Breast epithelium (tissue), 4 donors: ENCODE data around the gene ENTPD2. TPM values are rescaled to one million over a fixed set of nuclear protein-coding genes. Genes with fewer than 3 reads are reported as not detected.

Source experiments
- DNase-seq, 2 donors: peaks; one replicate each; pipeline ENCODE4 v3.0.0-alpha.2; 2019; ENCODE audit warnings: low spot score in 2 of 2
- H3K27ac ChIP-seq, 2 donors: fragments of 200-600 bp; sonication (generic) in 1 of 2; one replicate each; pipeline ENCODE4 v1.5.1; 2016 to 2019; ENCODE audit warnings: mild to moderate bottlenecking in 1 of 2
- H3K27me3 ChIP-seq, 2 donors: fragments of 200-600 bp; sonication (generic) in 1 of 2; one replicate each; pipeline versions ENCODE4 v1.5.1 to v1.6.0; 2017 to 2019; ENCODE audit warnings: control low read depth in 1 of 2, mild to moderate bottlenecking in 1 of 2
- H3K36me3 ChIP-seq: fragments of 200-600 bp; one replicate; pipeline ENCODE4 v1.5.1; 2019
- H3K4me1 ChIP-seq, 2 donors: fragments of 200-600 bp; sonication (generic); one replicate each; pipeline ENCODE4 v1.5.1; 2016 to 2019; ENCODE audit warnings: control low read depth in 1 of 2
- H3K4me3 ChIP-seq, 3 donors: fragments of 200-600 bp; sonication (generic); 1 replicate in 2 of 3; 2 replicates in 1 of 3; pipeline ENCODE4 v1.5.1; 2016 to 2019; ENCODE audit warnings: mild to moderate bottlenecking in 3 of 3, moderate library complexity in 2 of 3
- H3K9me3 ChIP-seq, 2 donors: fragments of 200-600 bp; sonication (generic) in 1 of 2; one replicate each; pipeline ENCODE4 v1.5.1; 2016 to 2019; ENCODE audit warnings: control low read depth in 1 of 2
- POLR2A ChIP-seq: fragments of 450-650 bp; IDR thresholded peaks from one replicate; pipeline ENCODE4 v1.6.1; 2016; ENCODE audit warnings: antibody characterized with exemption, mild to moderate bottlenecking, moderate library complexity
- POLR2AphosphoS5 ChIP-seq, 3 donors: sonication (generic); formaldehyde crosslinking; IDR thresholded peaks; one replicate each; pipeline ENCODE4 v1.6.1; 2017; ENCODE audit warnings: antibody characterized with exemption in 3 of 3
- intact Hi-C: fragments of 100-400 bp; cut with DNase I; formaldehyde crosslinking; loops from one replicate; pipeline ENCODE4 v1.15.1; 2023; ENCODE audit warnings: low total_unique reads
- total RNA-seq, 3 donors: library from RNA; depleted of rRNA; stranded (reverse); fragments of >200 nt; gene quantifications; one replicate each; pipeline ENCODE4 v1.1.0, GENCODE V29; 2016
- TF ChIP-seq, protein P1 (sequence below), 3 donors: fragments of 450-650 bp; IDR thresholded peaks; one replicate each; pipeline ENCODE4 v1.5.1; 2016 to 2017; ENCODE audit warnings: antibody characterized with exemption in 3 of 3, mild to moderate bottlenecking in 3 of 3, moderate library complexity in 3 of 3

Gene ENTPD2
- total RNA-seq, 3 donors from 2014 or later, result 0.16 to 6.7 (median 3.6) TPM

DNA sequence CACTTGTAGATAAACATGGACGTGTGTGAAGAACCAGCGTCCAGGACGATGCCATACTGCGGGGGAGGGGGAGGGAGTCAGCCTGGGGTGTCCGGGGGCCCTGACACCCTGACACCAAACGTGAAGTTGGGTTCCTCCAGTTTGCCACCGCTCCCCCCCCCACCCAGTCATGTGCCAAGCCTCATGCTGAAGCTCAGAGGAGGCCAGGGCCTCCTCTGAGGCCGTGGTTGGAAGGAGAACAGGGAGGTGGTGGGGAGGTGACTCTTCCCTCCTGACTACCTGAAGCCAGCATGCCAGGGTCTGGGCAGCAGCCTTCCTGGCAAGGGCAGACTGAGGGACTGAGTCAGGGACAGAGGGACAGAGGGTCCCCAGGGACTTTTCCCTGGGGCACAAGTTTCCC lies 1.6 kb downstream of the ENTPD2 start:
- peaks cover 14 to 18% of the 10 kb centered on the region in 2 donors for H3K4me1 ChIP-seq
- no peak overlapping the region for H3K27ac ChIP-seq
- no peaks in the 10 kb centered on the region for H3K36me3 ChIP-seq
- H3K9me3 ChIP-seq, result no peaks in the 10 kb centered on the region
- no peak for DNase-seq
- intact Hi-C loops, result no loop called here
- no peak for TF ChIP-seq POLR2AphosphoS5 (IDR thresholded peaks at IDR 0.05)
- TF ChIP-seq POLR2A, result no peak
- TF ChIP-seq, protein P1, sequence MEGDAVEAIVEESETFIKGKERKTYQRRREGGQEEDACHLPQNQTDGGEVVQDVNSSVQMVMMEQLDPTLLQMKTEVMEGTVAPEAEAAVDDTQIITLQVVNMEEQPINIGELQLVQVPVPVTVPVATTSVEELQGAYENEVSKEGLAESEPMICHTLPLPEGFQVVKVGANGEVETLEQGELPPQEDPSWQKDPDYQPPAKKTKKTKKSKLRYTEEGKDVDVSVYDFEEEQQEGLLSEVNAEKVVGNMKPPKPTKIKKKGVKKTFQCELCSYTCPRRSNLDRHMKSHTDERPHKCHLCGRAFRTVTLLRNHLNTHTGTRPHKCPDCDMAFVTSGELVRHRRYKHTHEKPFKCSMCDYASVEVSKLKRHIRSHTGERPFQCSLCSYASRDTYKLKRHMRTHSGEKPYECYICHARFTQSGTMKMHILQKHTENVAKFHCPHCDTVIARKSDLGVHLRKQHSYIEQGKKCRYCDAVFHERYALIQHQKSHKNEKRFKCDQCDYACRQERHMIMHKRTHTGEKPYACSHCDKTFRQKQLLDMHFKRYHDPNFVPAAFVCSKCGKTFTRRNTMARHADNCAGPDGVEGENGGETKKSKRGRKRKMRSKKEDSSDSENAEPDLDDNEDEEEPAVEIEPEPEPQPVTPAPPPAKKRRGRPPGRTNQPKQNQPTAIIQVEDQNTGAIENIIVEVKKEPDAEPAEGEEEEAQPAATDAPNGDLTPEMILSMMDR (IDR thresholded peaks at IDR 0.05), result no peak
- peaks cover 5 to 19% of the 10 kb centered on the region in 2 donors for H3K27me3 ChIP-seq
- no peak overlapping the region for H3K4me3 ChIP-seq

DNA sequence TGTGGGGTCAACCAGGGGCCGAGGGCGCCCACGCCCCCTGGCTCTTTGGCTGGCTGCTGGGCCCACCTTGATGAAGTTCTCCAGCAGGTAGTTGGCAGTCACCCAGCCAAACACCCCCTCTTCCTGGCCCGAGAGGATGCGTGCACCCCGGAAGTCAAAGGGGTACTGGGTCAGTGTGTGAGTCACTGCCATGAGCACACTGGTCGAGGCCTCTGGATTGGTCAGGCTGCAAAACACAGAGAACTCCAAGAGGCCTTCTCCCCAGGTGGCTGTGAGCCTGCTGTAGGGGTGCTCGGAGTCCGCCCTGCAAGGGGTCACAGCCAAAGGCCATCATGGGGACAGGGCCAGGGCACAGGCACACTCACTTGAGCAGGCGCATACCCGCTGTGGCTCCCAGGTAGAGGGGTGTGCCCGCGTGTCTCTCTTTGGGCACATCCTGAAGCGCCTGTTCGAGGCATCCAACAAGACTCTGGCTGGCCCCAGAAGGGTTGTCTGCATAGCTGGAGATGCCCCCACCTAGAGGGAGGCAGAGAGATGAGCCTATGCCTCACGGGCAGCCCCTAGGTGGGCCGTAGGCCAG lies 2.6 kb downstream of the ENTPD2 start:
- TF ChIP-seq, protein P1 (IDR thresholded peaks at IDR 0.05), result no peak
- TF ChIP-seq POLR2AphosphoS5 (IDR thresholded peaks at IDR 0.05), result no peak
- TF ChIP-seq POLR2A, result no peak
- H3K9me3 ChIP-seq, result no peaks in the 10 kb centered on the region
- H3K36me3 ChIP-seq, result no peaks in the 10 kb centered on the region
- DNase-seq, result no peak
- H3K27me3 ChIP-seq, result peaks cover 5 to 24% of the 10 kb centered on the region in 2 donors
- H3K4me1 ChIP-seq, result peaks cover 14 to 18% of the 10 kb centered on the region in 2 donors
- H3K4me3 ChIP-seq, result no peak overlapping the region
- intact Hi-C loops, result no loop called here
- no peak overlapping the region for H3K27ac ChIP-seq

DNA sequence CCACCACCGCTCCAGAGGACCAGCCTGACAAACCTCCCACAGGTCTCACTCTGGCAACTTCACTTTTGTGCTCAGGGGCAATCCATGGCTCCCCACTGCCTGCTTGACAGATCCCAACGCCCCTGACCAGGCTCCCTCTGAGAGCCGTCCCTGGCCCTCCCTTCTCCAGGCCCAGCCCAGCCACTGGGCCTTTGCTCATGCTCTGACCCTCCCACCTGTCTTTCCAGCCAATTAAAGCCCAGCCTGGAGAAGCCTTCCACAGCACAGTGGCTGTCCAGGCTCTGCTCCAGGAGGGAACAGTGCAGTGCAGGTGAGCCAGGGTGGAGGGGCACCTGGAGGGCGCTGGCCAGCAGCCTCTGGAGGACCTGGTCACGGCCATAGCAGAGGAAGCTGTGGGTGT lies 3.3 kb downstream of the ENTPD2 start:
- no peak for DNase-seq

DNA sequence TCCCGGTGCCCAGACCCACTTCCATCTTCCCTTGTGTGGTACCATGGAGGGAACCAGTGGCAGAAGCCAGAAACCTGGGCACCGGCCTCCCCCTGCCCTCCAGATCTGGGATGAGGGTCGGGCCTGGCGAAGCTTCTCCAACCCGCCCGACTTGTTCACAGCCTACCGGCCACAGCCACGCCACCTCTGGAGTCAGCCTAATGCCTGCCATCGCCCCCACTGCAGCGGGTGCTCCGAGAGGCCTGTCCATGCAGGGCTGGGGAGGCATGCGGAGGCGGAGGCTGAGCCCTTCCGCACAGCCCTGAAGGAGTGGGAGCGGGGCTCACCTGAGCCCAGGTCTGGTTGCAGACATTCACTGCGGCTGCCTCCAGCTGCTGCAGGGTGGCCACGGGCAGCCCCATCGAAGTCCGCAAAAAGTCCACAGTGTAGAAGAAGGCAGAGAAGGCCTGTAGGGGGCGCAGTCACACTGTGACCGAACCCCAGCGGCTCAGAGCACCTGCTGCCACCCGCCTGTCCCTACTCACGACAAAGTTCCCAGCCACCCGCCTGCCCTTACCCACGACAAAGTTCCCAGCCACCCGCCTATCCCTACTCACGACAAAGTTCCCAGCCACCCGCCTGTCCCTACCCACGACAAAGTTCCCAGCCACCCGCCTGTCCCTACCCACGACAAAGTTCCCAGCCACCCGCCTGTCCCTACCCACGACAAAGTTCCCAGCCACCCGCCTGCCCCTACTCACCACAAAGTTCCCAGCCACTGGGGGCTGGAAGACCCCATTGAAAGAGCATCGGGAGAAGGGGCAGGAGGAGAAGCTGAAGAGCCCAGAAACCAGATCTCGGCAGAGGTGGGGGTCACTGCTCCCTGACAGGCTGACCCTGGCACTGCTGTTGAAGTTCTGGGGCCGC lies 4.1 kb downstream of the ENTPD2 start:
- no peak for TF ChIP-seq POLR2AphosphoS5 (IDR thresholded peaks at IDR 0.05)
- TF ChIP-seq, protein P1 (IDR thresholded peaks at IDR 0.05), result peak; percentile 32 to 49 (median 48)
- DNase-seq, result no peak
- intact Hi-C loops, result no loop called here
- no peaks in the 10 kb centered on the region for H3K9me3 ChIP-seq
- no peak overlapping the region for H3K27ac ChIP-seq
- peaks cover 5 to 24% of the 10 kb centered on the region in 2 donors for H3K27me3 ChIP-seq
- peak overlapping the region in 1 of 3 donors; percentile 31 for H3K4me3 ChIP-seq
- peaks cover 11 to 22% of the 10 kb centered on the region in 2 donors for H3K4me1 ChIP-seq
- no peaks in the 10 kb centered on the region for H3K36me3 ChIP-seq

More for the DNA sequence above, 3.3 kb downstream of the ENTPD2 start:
- intact Hi-C loops, result no loop called here
- no peak overlapping the region for H3K27ac ChIP-seq
- TF ChIP-seq, protein P1 (IDR thresholded peaks at IDR 0.05), result no peak
- TF ChIP-seq POLR2A (no peak), POLR2AphosphoS5 (IDR thresholded peaks at IDR 0.05) (no peak)
- H3K36me3 ChIP-seq, result no peaks in the 10 kb centered on the region
- peaks cover 13 to 19% of the 10 kb centered on the region in 2 donors for H3K4me1 ChIP-seq
- H3K4me3 ChIP-seq, result no peak overlapping the region
- peaks cover 5 to 24% of the 10 kb centered on the region in 2 donors for H3K27me3 ChIP-seq
- H3K9me3 ChIP-seq, result no peaks in the 10 kb centered on the region
